Epithelial cell of esophagus (primary cell): ENCODE data around the gene ATP1A4.

Experiments
- DNase-seq: peaks from one replicate; pipeline ENCODE4 v3.0.0; 2010; ENCODE audit warnings: low read depth
- H3K4me3 ChIP-seq: 2 replicates; pipeline ENCODE4 v1.5.1; 2011; ENCODE audit warnings: mild to moderate bottlenecking, low read length, control low read depth
- TF ChIP-seq, protein P1 (sequence below): IDR thresholded peaks from 2 replicates; pipeline ENCODE4 v1.5.1; 2011; ENCODE audit warnings: low read depth, mild to moderate bottlenecking, low read length, control low read depth, inconsistent platforms; ENCODE audit not compliant: insufficient read depth; ENCODE audit errors: missing control alignments

ATP1A4 gene

DNA sequence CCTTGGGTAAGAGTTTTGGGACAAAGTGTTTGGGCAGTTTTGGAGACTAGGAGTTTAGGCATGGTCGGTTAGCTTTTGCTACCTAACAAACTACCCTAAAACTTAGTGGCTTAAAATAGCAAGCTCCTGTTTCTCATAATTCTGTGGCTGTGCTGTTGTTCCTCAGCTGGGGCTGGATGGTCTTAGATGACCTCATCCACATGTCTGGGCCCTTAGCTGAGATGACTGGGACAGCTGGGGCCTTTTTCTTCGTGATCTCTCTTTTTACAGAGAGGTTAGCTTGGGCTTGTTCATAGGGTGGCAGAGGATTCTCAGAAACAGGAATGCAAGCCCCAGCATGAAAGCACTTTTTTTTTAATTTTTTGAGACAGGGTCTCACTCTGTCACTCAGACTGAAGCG lies 6.6 kb downstream of the ATP1A4 start:
- TF ChIP-seq, protein P1, sequence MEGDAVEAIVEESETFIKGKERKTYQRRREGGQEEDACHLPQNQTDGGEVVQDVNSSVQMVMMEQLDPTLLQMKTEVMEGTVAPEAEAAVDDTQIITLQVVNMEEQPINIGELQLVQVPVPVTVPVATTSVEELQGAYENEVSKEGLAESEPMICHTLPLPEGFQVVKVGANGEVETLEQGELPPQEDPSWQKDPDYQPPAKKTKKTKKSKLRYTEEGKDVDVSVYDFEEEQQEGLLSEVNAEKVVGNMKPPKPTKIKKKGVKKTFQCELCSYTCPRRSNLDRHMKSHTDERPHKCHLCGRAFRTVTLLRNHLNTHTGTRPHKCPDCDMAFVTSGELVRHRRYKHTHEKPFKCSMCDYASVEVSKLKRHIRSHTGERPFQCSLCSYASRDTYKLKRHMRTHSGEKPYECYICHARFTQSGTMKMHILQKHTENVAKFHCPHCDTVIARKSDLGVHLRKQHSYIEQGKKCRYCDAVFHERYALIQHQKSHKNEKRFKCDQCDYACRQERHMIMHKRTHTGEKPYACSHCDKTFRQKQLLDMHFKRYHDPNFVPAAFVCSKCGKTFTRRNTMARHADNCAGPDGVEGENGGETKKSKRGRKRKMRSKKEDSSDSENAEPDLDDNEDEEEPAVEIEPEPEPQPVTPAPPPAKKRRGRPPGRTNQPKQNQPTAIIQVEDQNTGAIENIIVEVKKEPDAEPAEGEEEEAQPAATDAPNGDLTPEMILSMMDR = no peak
- H3K4me3 ChIP-seq = no peak overlapping the region
- no peak for DNase-seq

DNA sequence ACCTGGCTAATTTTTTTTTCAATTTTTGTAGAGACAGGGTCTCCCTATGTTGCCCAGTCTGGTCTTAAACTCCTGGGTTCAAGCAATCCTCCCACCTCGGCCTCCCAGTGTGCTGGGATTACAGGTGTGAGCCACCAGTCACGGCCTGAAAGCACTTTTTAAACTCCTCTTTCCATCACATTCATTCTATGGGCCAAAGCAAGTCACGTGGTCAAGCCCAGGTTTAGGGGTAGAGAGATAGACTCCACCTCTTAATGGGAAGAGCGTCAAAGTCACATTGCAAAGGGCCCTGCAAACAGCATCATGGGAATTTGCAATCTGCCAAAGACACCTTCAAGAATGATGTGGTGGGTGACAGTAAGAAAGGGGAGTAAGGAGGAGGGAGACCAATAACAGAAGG lies 7.1 kb downstream of the ATP1A4 start:
- DNase-seq = no peak
- no peak overlapping the region for H3K4me3 ChIP-seq
- TF ChIP-seq, protein P1 = no peak

DNA sequence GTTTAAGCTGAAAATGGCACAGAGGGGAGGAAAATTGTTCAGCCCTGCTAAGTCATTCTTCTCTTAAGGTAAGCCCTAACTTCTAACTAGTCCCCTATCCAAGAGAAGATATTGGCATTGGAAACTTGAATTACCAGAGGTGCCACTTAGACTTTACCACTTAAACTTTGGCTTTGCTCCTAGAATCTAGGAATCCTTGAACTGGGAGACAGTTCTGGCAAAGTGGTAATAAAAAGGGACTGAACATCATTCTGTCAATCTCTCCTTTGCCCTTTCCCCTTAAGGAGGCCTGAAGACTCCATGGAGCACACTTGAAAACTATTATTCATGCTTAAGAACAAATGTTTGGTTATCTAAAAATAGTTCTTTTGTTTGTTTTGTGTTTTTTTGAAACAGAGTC lies 8.4 kb downstream of the ATP1A4 start:
- TF ChIP-seq, protein P1 = no peak
- DNase-seq = no peak
- H3K4me3 ChIP-seq = no peak overlapping the region

DNA sequence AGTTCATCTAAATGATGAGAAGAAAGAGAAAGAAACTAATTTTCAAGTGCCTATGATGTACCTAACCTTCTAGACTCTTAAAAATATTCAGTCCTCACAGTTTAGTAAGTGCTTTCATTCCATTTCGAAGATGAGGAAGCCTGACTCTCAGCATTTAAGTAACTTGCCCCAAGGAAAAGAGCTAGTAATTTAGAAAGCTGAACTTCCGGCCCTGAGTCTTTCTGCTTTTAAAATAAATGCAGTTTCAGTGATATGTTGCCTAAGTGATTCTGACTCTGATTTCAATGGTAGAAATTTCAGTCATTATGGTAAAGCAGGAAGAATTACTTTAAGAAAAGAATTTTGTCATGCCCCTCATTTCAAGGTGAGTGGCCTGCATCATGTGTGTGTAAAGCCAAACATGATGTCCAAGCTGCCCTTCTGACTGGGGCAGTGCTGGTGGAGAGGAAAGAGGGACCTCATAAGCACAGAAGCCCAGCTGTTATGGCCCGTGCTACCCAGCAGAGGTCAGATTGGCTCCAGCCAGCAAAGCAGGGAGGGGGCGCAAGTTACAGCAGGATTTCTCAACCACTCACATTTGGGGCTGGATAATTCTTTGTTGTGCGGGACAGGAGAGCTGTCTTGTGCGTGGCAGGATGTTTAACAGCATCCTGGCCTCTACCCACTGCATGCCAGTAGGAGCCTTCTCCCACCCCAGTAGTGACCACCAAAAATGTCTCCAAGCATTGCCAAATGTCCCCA lies 10.7 kb downstream of the ATP1A4 start:
- H3K4me3 ChIP-seq = no peak overlapping the region
- DNase-seq = peak; percentile 15
- TF ChIP-seq, protein P1 = peak; percentile 28

DNA sequence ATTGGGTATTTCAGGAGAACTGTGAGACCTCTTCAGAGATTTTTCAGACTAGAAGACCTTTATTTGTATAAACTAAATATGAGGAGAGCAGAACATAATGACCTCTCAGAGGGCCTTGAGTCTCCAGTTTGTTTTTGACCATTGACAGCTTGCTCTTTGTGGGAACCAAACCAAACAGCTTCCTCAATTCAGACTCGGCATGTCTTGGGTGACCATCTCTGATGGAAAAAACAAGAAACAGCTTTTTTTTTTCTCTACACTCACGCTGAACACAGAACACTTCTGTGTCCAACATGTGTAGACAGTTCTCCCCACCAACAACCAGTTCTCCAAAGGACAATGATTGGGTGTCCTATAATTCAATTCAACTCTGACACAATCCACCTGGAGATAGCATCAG lies 11.5 kb downstream of the ATP1A4 start:
- TF ChIP-seq, protein P1 = no peak
- no peak overlapping the region for H3K4me3 ChIP-seq
- no peak for DNase-seq

DNA sequence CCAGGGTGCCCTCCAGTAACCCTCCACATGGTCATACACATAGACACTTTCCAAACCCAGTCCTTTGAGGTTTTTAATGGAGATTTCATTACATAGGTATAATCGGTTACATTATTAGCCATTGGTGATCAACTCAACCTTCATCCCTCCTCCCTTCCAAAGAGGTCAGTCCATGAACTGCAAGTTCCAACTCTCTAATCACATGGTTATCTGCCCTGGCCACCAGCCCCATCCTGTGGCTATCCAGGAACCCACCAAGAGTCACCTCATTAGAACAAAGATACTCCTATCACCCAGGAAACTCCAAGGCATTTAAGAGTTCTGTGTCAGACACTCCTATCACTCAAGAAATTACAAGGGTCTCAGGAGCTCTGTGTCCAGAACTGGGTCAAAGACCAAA lies 12.2 kb downstream of the ATP1A4 start:
- DNase-seq = peak; percentile 12
- H3K4me3 ChIP-seq = no peak overlapping the region
- TF ChIP-seq, protein P1 = no peak

DNA sequence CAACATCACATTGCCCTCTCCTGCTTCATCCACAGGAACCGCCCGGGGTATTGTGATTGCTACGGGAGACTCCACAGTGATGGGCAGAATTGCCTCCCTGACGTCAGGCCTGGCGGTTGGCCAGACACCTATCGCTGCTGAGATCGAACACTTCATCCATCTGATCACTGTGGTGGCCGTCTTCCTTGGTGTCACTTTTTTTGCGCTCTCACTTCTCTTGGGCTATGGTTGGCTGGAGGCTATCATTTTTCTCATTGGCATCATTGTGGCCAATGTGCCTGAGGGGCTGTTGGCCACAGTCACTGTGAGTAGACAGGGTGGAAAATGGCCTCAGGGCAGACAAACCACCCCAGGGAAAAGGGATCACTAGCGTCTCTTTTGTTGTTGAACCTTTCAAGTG lies 12.7 kb downstream of the ATP1A4 start:
- no peak overlapping the region for H3K4me3 ChIP-seq
- TF ChIP-seq, protein P1 = no peak
- no peak for DNase-seq
